Endometrium (tissue), 2 donors: ENCODE data around the gene EIPR1.
"Not testable (repeated sequence)": the region's sequence is repeated elsewhere in the genome, so short reads cannot be mapped to it uniquely, and the experiment has no call there.

ENCODE experiments used
- FAIRE-seq: peaks from 2 replicates; lab custom pipeline; 2012; peaks lifted over from hg19 to GRCh38; lab: Jason Lieb, UNC
- donor health status: control.
- donor health status: control.

EIPR1 gene

GRCh38 chr2:3287896-3288295, 89.7 kb downstream of the EIPR1 start:
- no peak for FAIRE-seq

- not testable (repeated sequence) for FAIRE-seq
Measured at GRCh38 chr2:3286646-3287036, 91.0 kb downstream of the EIPR1 start.

GRCh38 chr2:3285901-3286645, 91.5 kb downstream of the EIPR1 start:
- no peak for FAIRE-seq

DNA sequence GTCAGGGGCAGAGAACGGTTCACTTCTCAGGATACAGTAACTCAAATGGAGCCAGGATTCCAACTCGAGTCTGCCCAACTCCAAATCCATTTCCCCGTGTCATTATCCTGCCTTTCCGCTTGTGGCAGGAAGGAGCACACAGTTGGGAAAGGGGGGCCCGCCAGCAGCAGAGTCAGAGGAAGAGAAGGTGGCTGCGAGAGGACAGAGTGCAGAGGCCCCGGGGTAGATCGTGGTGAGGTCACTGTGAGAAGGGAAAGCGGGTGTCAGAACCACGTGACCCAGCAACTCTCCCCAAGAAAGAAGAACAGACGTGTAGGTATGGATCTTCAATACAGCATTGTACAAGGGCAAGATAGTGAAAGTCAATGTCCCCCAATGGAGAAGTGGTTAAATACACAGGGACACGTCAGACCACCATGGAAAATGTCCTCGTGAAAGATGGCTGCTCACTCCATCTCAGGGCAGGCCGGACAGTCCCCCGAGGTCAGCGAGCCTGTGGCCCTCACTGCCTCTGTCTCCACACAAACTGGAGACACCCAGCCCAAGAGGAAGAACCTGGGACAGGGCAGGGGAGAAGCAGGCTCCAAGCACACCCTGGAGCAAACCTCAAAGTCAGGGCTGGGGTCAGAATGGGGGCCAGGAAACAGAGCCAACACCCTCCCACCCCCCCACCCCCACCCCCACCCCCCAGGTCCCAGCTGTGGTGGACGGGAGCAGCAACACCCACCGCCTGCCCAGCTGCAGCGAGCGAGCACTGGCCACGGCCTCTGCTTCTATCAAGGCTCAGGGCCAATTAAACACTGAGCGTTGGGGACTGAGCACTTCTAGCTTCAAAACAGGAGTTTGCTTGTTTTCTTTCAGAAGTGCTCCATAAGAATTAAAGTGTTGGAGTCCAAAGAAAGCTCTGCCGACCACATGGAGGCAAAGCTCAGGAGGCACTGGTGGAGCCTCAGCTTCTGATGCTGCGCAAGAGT, 92.7 kb downstream of the EIPR1 start:
- no peak for FAIRE-seq

DNA sequence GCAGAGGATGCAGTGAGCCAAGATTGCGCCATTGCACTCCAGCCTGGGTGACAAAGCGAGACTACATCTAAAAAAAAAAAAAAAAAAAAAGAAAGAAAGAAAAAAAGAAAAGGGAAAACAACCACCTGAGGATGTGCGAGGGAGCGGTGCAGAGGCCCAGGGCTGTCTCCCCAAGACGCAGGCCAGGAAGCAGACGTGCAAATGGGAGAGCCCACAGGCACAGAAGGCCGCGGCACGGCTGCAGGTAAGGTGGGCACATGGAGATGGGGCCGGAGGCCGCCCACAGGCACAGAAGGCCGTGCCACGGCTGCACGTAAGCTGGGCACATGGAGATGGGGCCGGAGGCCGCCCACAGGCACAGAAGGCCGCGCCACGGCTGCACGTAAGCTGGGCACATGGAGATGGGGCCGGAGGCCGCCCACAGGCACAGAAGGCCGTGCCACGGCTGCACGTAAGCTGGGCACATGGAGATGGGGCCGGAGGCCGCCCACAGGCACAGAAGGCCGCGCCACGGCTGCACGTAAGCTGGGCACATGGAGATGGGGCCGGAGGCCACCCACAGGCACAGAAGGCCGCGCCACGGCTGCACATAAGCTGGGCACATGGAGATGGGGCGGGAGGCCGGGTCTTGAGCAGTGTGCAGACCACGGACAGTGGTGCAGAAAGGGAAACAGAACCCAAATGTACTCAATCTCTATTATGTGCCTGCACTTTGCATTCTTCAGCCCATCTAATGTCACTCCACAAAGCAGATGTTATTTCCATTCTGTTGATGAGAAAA, 93.6 kb downstream of the EIPR1 start:
- FAIRE-seq = not testable (repeated sequence)

DNA sequence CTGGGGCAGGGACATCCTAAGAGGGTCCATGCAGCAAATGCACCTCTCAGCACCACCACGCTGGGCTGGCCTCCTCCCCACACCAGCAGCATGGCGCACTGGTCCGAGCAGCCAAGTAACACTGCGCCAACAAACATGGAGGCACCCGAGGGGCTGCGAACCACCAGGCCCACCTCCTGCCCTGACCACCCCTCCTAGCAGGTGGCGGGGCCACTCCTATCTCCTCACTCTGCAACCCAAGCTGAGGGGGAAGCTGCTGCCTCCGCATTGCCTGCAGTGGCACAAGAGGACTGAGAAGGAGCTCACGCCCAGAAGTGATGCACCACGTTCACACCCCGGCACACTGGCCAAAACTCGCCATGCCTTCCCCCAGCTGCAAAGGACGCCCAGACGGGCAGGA, 94.4 kb downstream of the EIPR1 start:
- no peak for FAIRE-seq

GRCh38 chr2:3282056-3282998, 95.3 kb downstream of the EIPR1 start:
- no peak for FAIRE-seq

- FAIRE-seq = no peak
Measured at GRCh38 chr2:3280683-3281520, 96.7 kb downstream of the EIPR1 start.

DNA sequence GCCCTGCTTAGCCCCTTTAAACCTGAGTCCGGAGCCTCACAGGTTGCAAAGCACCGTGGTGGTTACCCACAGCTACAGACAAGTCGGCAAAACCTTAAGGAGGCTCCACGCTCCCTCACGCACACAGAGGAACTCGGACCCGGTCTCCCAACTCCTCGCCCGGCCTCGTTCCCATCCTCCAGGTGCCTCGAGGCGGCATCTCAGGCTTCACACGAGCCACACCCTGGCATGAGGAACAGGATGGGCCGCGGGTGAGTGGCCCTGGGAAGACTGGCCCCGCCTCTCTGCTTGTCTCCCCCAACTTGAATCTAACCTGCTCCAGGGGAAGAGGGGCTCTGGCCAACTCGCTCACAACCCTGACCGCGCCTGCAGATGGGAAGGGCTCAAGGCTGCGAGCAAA, 97.4 kb downstream of the EIPR1 start:
- FAIRE-seq = no peak

GRCh38 chr2:3279236-3279960, 98.2 kb downstream of the EIPR1 start:
- FAIRE-seq = no peak

- FAIRE-seq = no peak
Measured at GRCh38 chr2:3278521-3279218, 98.9 kb downstream of the EIPR1 start.

DNA sequence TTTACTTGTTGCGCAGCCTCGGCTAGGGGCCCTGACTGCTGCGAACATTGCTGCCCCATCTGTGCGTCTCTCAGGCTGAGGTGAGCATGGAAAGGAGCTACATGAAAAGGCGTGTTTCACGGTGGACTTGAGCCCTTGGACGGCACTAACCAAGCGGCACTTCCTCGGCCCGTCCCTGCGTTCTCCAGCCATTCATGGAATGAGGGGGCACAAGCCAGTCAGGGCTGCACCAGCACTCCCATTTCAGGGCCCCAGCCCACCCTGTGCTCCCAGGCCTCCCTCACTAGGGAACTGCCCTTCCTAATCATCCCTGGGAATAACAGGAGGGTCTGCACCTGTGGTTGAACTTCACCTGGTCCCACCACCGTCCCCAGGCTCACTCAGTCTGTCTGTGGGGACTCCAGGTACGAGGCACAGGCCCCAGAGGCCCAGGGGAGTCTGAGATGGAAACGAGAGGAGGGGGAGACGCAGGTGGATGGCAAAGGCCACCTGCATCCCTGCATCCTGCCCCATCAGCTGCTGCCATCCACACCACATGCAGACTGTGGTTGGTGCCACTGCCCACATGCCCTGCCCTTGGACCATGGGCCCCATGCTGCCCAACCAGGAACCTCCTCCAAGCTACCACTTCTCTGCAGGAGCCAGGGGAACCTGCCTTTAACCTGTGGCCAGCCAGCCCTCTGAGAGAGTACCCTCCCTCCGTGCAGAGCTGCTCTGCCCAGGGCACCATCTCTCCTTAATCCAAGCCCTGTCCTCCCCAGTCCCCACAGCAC, 99.7 kb downstream of the EIPR1 start:
- no peak for FAIRE-seq

GRCh38 chr2:3277050-3277747, 100.4 kb downstream of the EIPR1 start:
- no peak for FAIRE-seq

DNA sequence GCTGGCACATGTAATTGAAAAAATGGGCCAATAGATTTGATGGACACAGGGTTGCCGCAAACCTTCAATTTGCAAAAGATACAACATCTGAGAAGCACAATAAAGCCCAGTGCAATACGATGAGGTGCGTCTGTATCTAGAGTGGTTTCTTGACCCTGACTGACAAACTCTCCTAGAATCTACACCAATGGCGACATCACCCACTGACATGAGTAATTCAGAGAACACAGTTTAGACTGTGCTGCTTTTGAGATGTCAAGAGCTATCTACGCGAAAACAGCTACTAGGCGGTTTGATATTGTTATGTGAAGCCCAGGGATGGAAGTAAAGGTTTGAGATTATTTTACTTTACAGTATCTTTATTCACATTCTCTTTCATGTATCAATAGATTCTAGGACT, 104.9 kb downstream of the EIPR1 start:
- FAIRE-seq = no peak

DNA sequence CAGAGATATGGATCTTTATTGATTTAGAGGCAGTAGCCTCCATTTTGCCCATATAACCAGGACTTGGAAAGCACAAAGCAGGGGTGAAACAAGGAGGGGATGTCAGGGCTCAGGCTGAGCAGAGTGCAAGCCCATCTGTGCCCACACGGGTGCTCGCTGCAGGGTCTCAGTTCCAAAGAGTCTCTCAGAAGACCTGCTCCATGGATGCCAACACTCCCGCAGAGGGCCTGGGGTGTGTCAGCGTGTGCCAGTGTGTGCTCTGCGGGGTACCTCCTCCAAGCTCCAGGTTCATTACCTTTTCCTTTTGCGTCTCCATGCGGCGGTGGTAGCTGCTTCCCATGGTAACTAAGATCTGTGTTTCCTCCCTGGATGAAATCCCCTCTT, 107.5 kb downstream of the EIPR1 start:
- FAIRE-seq = no peak

DNA sequence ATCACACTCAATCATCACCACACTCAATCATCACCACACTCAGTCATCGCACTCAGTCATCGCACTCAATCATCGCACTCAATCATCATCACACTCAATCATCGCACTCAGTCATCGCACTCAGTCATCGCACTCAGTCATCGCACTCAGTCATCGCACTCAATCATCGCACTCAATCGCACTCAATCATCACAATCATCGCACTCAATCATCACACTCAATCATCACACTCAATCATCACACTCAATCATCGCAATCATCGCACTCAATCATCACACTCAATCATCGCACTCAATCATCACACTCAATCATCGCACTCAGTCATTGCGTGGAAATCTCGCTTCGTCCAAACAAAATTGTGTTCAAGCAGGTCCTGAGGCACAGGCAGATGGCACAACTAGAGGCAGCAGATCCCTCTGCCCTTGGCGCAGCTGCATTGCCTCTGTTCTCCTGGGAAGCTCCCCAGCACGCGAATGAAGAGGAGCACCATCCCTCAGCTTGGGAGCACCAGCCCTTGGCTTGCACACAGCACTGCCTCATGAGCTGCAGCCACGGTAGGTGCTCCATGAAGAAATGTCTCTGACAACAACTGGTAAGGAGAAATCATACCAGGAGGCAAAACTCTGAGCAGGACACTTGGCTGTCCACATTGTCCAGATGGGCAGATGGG, 108.1 kb downstream of the EIPR1 start:
- no peak for FAIRE-seq

- FAIRE-seq = no peak
Measured at GRCh38 chr2:3268705-3269029, 109.0 kb downstream of the EIPR1 start.
